CD4-positive, alpha-beta T cell (primary cell): ENCODE data around the gene ZC3H10. TPM values are rescaled to one million over a fixed set of nuclear protein-coding genes. Genes with fewer than 3 reads are reported as not detected.

Experiments
- ATAC-seq: fragments of 200-7000 bp; cut with Tn5 transposase; one replicate; pipeline ENCODE4 v1.10.0; 2022; ENCODE audit warnings: mild to moderate bottlenecking; ENCODE audit not compliant: poor library complexity
- CTCF ChIA-PET: fragments of 350-600 bp; sonication (Branson Sonifier 250); formaldehyde crosslinking; loops from one replicate; lab custom pipeline; 2021; ENCODE audit warnings: antibody characterized with exemption, inconsistent platforms; lab: Charles Lee
- POLR2A ChIA-PET: fragments of 350-600 bp; sonication (Branson Sonifier 250); formaldehyde crosslinking; loops from one replicate; lab custom pipeline; 2021; ENCODE audit warnings: antibody characterized with exemption, inconsistent platforms; lab: Charles Lee
- DNase-seq, 14 experiments: peaks; one replicate each; pipeline ENCODE4 v3.0.0-alpha.2; 2013 to 2020; ENCODE audit warnings: mixed read lengths in 2 of 14
- H3K27ac ChIP-seq, 2 donors: one replicate each; pipeline versions ENCODE4 v1.5.1 to v1.7.0; 2013; ENCODE audit warnings: low read length in 2 of 2, low read depth in 1 of 2, mild to moderate bottlenecking in 1 of 2
- H3K27me3 ChIP-seq, 2 experiments: 1 replicate in 1 of 2; 2 replicates in 1 of 2; pipeline versions ENCODE4 v1.6.1 to v1.7.0; 2013; ENCODE audit warnings: low read length in 2 of 2, control low read depth in 1 of 2, mild to moderate bottlenecking in 1 of 2, moderate library complexity in 1 of 2; ENCODE audit not compliant: insufficient read depth in 2 of 2, control insufficient read depth in 1 of 2
- H3K36me3 ChIP-seq: one replicate; pipeline ENCODE4 v1.6.1; 2013; ENCODE audit warnings: low read length, control low read depth; ENCODE audit not compliant: insufficient read depth
- H3K4me1 ChIP-seq: one replicate; pipeline ENCODE4 v1.6.1; 2013; ENCODE audit warnings: low read length, control low read depth; ENCODE audit not compliant: insufficient read depth
- H3K4me3 ChIP-seq: one replicate; pipeline ENCODE4 v1.5.1; 2013; ENCODE audit warnings: mild to moderate bottlenecking, low read length, moderate library complexity
- H3K9me3 ChIP-seq, 2 experiments: 1 replicate in 1 of 2; 2 replicates in 1 of 2; pipeline versions ENCODE4 v1.6.1 to v1.7.0; 2013; ENCODE audit warnings: low read length in 2 of 2, mild to moderate bottlenecking in 2 of 2, control low read depth in 1 of 2, moderate library complexity in 1 of 2; ENCODE audit not compliant: control insufficient read depth in 1 of 2, insufficient read depth in 1 of 2
- H3K27ac Mint-ChIP-seq: one replicate; pipeline ENCODE4 v1.8.0; 2020; ENCODE audit warnings: mixed read lengths
- H3K27me3 Mint-ChIP-seq: one replicate; pipeline ENCODE4 v1.8.0; 2021; ENCODE audit warnings: mixed read lengths
- H3K36me3 Mint-ChIP-seq: one replicate; pipeline ENCODE4 v1.8.0; 2021; ENCODE audit warnings: low read depth, mixed read lengths
- H3K4me1 Mint-ChIP-seq: one replicate; pipeline ENCODE4 v1.8.0; 2021; ENCODE audit warnings: low read depth, mixed read lengths
- H3K4me3 Mint-ChIP-seq: one replicate; pipeline ENCODE4 v1.8.0; 2020; ENCODE audit warnings: mild to moderate bottlenecking, mixed read lengths
- H3K9me3 Mint-ChIP-seq: one replicate; pipeline ENCODE4 v1.8.0; 2020; ENCODE audit warnings: mixed read lengths
- intact Hi-C, 2 experiments: fragments of 100-400 bp; cut with DNase I in 1 of 2; cut with micrococcal nuclease in 1 of 2; formaldehyde crosslinking; loops; one replicate each; pipeline versions ENCODE4 v1.15.1 to v1.9.0; 2023 to 2025; cut with DNase I, micrococcal nuclease
- total RNA-seq, 174 experiments: library from RNA in 2 of 174; stranded (reverse) in 2 of 174; gene quantifications; one replicate each; pipeline ENCODE4 v1.2.3 and lab custom pipeline; 2021 to 2026
- TF ChIP-seq, protein P1 (sequence below): fragments of 200-600 bp; IDR thresholded peaks from one replicate; pipeline ENCODE4 v1.8.0; 2022; ENCODE audit warnings: antibody characterized with exemption, mild to moderate bottlenecking

The ZC3H10 gene
- total RNA-seq, 2 experiments from 2014 or later: 6.3 to 8.9 TPM

- ChIA-PET POLR2A (interaction anchor here (1.0 to 5.7 kb wide), 4 partner anchors 13 to 59 kb away, joined by 3 to 133 read pairs (median 26); partner anchors contain the start of genes MYL6B, RPL41, SMARCC2 and ZC3H10), CTCF (interaction anchor here (6.3 to 9.6 kb wide), 2 partner anchors 21 to 58 kb away, joined by 36 to 138 read pairs; partner anchors contain the start of genes MYL6B and SMARCC2)
- H3K27me3 ChIP-seq: no peaks in the 10 kb centered on the region
- no peaks in the 10 kb centered on the region for H3K9me3 ChIP-seq
- intact Hi-C loops: no loop called here
- H3K4me3 Mint-ChIP-seq: peak overlapping the region; percentile 97
- no peaks in the 10 kb centered on the region for H3K9me3 Mint-ChIP-seq
- H3K27me3 Mint-ChIP-seq: no peaks in the 10 kb centered on the region
- peak overlapping the region; percentile 86 for H3K27ac Mint-ChIP-seq
- H3K4me3 ChIP-seq: peak overlapping the region; percentile 99
- peak overlapping the region; percentile 77 for H3K27ac ChIP-seq
- H3K36me3 Mint-ChIP-seq: peaks cover 77% of the 10 kb centered on the region
- peaks cover 52% of the 10 kb centered on the region for H3K36me3 ChIP-seq
- peaks cover 72% of the 10 kb centered on the region for H3K4me1 ChIP-seq
- DNase-seq: no peak
- peaks cover 66% of the 10 kb centered on the region for H3K4me1 Mint-ChIP-seq
- TF ChIP-seq, protein P1, sequence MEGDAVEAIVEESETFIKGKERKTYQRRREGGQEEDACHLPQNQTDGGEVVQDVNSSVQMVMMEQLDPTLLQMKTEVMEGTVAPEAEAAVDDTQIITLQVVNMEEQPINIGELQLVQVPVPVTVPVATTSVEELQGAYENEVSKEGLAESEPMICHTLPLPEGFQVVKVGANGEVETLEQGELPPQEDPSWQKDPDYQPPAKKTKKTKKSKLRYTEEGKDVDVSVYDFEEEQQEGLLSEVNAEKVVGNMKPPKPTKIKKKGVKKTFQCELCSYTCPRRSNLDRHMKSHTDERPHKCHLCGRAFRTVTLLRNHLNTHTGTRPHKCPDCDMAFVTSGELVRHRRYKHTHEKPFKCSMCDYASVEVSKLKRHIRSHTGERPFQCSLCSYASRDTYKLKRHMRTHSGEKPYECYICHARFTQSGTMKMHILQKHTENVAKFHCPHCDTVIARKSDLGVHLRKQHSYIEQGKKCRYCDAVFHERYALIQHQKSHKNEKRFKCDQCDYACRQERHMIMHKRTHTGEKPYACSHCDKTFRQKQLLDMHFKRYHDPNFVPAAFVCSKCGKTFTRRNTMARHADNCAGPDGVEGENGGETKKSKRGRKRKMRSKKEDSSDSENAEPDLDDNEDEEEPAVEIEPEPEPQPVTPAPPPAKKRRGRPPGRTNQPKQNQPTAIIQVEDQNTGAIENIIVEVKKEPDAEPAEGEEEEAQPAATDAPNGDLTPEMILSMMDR: no peak
- no peak for ATAC-seq
Observed at GRCh38 chr12:56130876-56131275, 12.8 kb downstream of the ZC3H10 start.

DNA sequence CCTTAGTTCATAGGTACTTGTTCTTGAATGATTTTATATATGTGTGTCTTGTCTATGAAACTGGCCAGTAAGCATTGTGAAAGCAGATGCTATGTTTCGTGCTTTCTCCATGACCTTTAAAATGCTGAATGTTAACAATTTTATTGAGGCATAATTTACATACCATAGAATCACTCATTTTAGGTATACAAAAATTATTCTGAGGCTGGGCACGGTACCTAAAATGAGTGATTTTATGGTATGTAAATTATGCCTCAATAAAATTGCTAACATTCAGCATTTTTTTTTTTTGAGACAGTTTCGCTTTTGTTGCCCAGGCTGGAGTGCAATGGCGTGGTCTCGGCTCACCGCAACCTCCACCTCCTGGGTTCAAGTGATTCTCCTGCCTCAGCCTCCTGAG is 16.8 kb downstream of the ZC3H10 start:
- no peak overlapping the region for H3K4me3 Mint-ChIP-seq

DNA sequence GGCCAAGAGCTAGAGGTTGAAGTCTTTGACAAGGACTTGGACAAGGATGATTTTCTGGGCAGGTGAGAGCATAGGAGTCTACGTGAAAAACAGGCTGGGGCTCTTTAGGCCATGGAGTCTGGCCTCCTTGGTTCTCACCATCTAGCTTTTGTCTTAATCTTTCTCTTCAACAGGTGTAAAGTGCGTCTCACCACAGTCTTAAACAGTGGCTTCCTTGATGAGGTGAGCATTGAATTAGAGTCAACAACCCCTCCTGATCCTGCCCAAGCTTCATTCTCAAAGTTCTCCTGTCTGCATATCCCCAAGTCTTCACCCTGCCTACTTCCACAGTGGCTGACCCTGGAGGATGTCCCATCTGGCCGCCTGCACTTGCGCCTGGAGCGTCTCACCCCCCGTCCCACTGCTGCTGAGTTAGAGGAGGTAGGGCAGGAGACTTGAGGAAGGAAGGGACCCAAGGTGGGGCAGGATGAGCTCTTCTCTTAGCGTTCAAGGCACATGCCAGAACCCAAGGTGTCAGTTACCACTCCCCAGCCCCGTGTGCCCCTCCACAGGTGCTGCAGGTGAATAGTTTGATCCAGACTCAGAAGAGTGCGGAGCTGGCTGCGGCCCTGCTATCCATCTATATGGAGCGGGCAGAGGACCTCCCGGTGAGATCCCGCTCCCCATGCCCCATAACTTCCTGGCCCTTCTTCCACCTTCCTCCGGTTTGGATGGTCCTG is 19.9 kb downstream of the ZC3H10 start:
- H3K36me3 Mint-ChIP-seq: peaks cover 93% of the 10 kb centered on the region
- peak overlapping the region; percentile 78 for H3K27ac Mint-ChIP-seq
- peak overlapping the region; percentile 34 to 60 for H3K27ac ChIP-seq
- TF ChIP-seq, protein P1: no peak
- H3K9me3 Mint-ChIP-seq: no peaks in the 10 kb centered on the region
- H3K36me3 ChIP-seq: peaks cover 93% of the 10 kb centered on the region
- intact Hi-C loops: loop anchor here in 1 of 2 experiments (1.0 to 2.0 kb wide), 2 partner anchors 10 to 15 kb away; partner anchors contain the start of genes ESYT1 and MYL6B
- peaks cover 78% of the 10 kb centered on the region for H3K4me1 ChIP-seq
- peak; percentile 55 for ATAC-seq
- H3K27me3 Mint-ChIP-seq: no peaks in the 10 kb centered on the region
- ChIA-PET POLR2A (interaction anchor here (1.0 to 6.3 kb wide), 7 partner anchors 10 to 51 kb away, joined by 3 to 49 read pairs (median 10); partner anchors contain the start of genes ESYT1, MYL6B, PA2G4 and SMARCC2), CTCF (interaction anchor here (0.6 to 5.1 kb wide), 6 partner anchors 11 to 120 kb away, joined by 3 to 26 read pairs (median 4); partner anchors contain the start of genes ANKRD52, ESYT1, MYL6B and SMARCC2)
- no peaks in the 10 kb centered on the region for H3K27me3 ChIP-seq
- H3K9me3 ChIP-seq: no peaks in the 10 kb centered on the region
- DNase-seq: no peak
- peak overlapping the region; percentile 39 for H3K4me3 Mint-ChIP-seq
- peaks cover 67% of the 10 kb centered on the region for H3K4me1 Mint-ChIP-seq
- H3K4me3 ChIP-seq: no peak overlapping the region

More for the DNA sequence above, 16.8 kb downstream of the ZC3H10 start:
- Mint-ChIP-seq H3K9me3 (no peaks in the 10 kb centered on the region), H3K4me1 (peaks cover 75% of the 10 kb centered on the region), H3K27ac (no peak overlapping the region), H3K36me3 (peaks cover 93% of the 10 kb centered on the region), H3K27me3 (no peaks in the 10 kb centered on the region)
- Histone ChIP-seq H3K4me1 (peaks cover 83% of the 10 kb centered on the region), H3K27ac (no peak overlapping the region), H3K27me3 (no peaks in the 10 kb centered on the region), H3K36me3 (peaks cover 90% of the 10 kb centered on the region), H3K9me3 (no peaks in the 10 kb centered on the region), H3K4me3 (no peak overlapping the region)
- no peak for ATAC-seq
- intact Hi-C loops: no loop called here
- TF ChIP-seq, protein P1: no peak
- DNase-seq: no peak
- POLR2A ChIA-PET: no interaction called here
- CTCF ChIA-PET: interaction anchor here (0.6 kb wide), 1 partner anchor 86 kb away, joined by 3 read pairs; no protein-coding TSS in a partner anchor
